GM19193 (cell line): ENCODE measurements around the gene SLC6A7.

ENCODE experiments used
- POLR2A ChIP-seq: IDR thresholded peaks from 4 replicates; pipeline ENCODE4 v1.6.1; 2011; ENCODE audit not compliant: insufficient read depth, insufficient read length; ENCODE audit errors: extremely low read depth

Gene SLC6A7

GRCh38 chr5:150189728-150190502 is at the start of gene SLC6A7:
TSS of gene SLC6A7 (plus strand) at chr5:150190062. CDS start at chr5:150190328, 266 bp downstream.
- TF ChIP-seq POLR2A, result no peak

- TF ChIP-seq POLR2A, result no peak
Measured at GRCh38 chr5:150140830-150141229, 49.0 kb upstream of the SLC6A7 start.

- TF ChIP-seq POLR2A, result no peak
Measured at GRCh38 chr5:150141544-150142184, 48.2 kb upstream of the SLC6A7 start.

GRCh38 chr5:150142185-150142958 is 47.5 kb upstream of the SLC6A7 start:
- TF ChIP-seq POLR2A, result no peak

GRCh38 chr5:150142959-150143349 is 46.9 kb upstream of the SLC6A7 start:
- no peak for TF ChIP-seq POLR2A

- TF ChIP-seq POLR2A, result no peak
Measured at GRCh38 chr5:150143350-150144245, 46.3 kb upstream of the SLC6A7 start.

GRCh38 chr5:150144246-150144801 is 45.5 kb upstream of the SLC6A7 start:
- TF ChIP-seq POLR2A, result no peak

- TF ChIP-seq POLR2A, result no peak
Measured at GRCh38 chr5:150144879-150145278, 45.0 kb upstream of the SLC6A7 start.

GRCh38 chr5:150146235-150146634 is 43.6 kb upstream of the SLC6A7 start:
- TF ChIP-seq POLR2A, result no peak

- TF ChIP-seq POLR2A, result no peak
Measured at GRCh38 chr5:150146862-150147601, 42.8 kb upstream of the SLC6A7 start.

GRCh38 chr5:150147670-150148069 is 42.2 kb upstream of the SLC6A7 start:
- no peak for TF ChIP-seq POLR2A

- no peak for TF ChIP-seq POLR2A
Measured at GRCh38 chr5:150148117-150148927, 41.5 kb upstream of the SLC6A7 start.

GRCh38 chr5:150149618-150150017 is 40.2 kb upstream of the SLC6A7 start:
- no peak for TF ChIP-seq POLR2A
